ENCODE data around the gene VAX1. TPM values are rescaled to one million over a fixed set of nuclear protein-coding genes. Genes with fewer than 3 reads are reported as not detected.

VAX1 gene
- total RNA-seq, 1 donor from 2014 or later: not detected

DNA sequence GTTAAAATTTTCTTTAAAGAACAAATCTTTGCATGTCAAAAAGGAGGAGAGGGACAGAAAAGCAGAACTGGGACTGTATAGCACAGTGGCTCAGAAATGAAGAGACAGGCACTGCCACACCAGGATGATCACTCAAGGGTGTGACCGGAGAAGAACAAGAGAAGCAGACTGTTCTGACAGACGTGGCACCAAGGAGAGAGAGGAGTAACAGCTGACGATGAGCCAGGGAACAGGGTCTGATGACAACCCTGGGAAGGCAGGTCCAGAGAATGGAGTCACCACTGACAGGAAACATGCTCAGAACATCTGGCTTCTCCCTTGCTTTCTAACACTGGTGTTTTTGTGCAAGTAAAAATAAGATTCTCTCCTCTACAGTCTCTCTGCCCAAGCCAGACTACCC is 14.6 kb upstream of the VAX1 start:
- Mint-ChIP-seq H3K36me3 (no peaks in the 10 kb centered on the region), H3K27ac (no peak overlapping the region), H3K4me3 (no peak overlapping the region), H3K27me3 (ENCODE audit: low read depth) (peaks cover 95% of the 10 kb centered on the region), H3K4me1 (no peaks in the 10 kb centered on the region), H3K9me3 (no peaks in the 10 kb centered on the region)
- DNase-seq (ENCODE audit: low spot score in 2 of 2, unreplicated experiment in 2 of 2): no peak
- TF ChIP-seq, protein P1, sequence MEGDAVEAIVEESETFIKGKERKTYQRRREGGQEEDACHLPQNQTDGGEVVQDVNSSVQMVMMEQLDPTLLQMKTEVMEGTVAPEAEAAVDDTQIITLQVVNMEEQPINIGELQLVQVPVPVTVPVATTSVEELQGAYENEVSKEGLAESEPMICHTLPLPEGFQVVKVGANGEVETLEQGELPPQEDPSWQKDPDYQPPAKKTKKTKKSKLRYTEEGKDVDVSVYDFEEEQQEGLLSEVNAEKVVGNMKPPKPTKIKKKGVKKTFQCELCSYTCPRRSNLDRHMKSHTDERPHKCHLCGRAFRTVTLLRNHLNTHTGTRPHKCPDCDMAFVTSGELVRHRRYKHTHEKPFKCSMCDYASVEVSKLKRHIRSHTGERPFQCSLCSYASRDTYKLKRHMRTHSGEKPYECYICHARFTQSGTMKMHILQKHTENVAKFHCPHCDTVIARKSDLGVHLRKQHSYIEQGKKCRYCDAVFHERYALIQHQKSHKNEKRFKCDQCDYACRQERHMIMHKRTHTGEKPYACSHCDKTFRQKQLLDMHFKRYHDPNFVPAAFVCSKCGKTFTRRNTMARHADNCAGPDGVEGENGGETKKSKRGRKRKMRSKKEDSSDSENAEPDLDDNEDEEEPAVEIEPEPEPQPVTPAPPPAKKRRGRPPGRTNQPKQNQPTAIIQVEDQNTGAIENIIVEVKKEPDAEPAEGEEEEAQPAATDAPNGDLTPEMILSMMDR (IDR thresholded peaks at IDR 0.05; ENCODE audit: unreplicated experiment): no peak

DNA sequence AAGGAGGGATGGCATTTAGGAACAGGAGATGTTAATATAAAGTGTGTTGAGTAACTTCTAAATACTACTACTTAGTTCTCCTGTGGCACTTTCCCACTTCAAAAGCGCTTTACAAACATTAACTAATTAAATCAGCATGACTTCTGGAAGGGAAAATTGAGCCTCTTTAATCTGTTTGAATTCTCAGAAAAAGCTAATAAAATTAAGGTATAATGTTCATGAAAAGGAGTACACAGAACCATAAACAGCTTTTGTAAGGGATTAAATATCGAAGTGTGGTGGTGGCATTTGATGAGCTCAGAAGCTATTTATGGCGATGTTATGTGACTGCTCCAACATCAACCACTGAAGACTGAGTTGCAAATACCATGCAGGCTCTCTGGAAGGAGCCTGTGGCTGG is 10.2 kb upstream of the VAX1 start:
- peaks cover 5% of the 10 kb centered on the region for H3K9me3 Mint-ChIP-seq
- TF ChIP-seq, protein P1 (IDR thresholded peaks at IDR 0.05; ENCODE audit: unreplicated experiment): no peak
- H3K36me3 Mint-ChIP-seq: no peaks in the 10 kb centered on the region
- no peaks in the 10 kb centered on the region for H3K4me1 Mint-ChIP-seq
- H3K27ac Mint-ChIP-seq: no peak overlapping the region
- peaks cover 95% of the 10 kb centered on the region for H3K27me3 Mint-ChIP-seq (ENCODE audit: low read depth)
- no peak overlapping the region for H3K4me3 Mint-ChIP-seq
- no peak for DNase-seq (ENCODE audit: low spot score in 2 of 2, unreplicated experiment in 2 of 2)

DNA sequence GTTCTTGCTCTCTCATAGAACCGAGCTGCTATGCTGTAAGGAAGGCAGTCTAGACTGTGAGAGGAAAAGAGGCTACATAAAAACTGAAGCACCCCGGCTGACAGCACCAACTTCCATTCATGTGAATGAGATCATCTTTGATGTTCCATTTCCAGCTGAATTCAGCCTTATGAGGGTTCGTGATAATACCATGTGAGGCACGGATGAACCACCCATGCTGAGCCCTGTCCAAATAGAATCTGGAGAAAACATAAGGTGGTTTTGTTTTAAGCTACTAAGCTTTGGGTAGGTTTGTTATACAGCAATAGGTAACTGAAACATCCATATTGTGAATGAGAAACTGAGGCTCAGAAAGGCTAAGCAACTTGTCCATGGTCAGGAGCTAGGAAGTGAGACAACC is 6.9 kb upstream of the VAX1 start:
- TF ChIP-seq, protein P1 (IDR thresholded peaks at IDR 0.05; ENCODE audit: unreplicated experiment): no peak
- no peak overlapping the region for H3K4me3 Mint-ChIP-seq
- no peak overlapping the region for H3K27ac Mint-ChIP-seq
- no peak for DNase-seq (ENCODE audit: low spot score in 2 of 2, unreplicated experiment in 2 of 2)
- H3K36me3 Mint-ChIP-seq: no peaks in the 10 kb centered on the region
- H3K27me3 Mint-ChIP-seq (ENCODE audit: low read depth): peaks cover 100% of the 10 kb centered on the region
- peaks cover 5% of the 10 kb centered on the region for H3K9me3 Mint-ChIP-seq
- H3K4me1 Mint-ChIP-seq: no peaks in the 10 kb centered on the region

DNA sequence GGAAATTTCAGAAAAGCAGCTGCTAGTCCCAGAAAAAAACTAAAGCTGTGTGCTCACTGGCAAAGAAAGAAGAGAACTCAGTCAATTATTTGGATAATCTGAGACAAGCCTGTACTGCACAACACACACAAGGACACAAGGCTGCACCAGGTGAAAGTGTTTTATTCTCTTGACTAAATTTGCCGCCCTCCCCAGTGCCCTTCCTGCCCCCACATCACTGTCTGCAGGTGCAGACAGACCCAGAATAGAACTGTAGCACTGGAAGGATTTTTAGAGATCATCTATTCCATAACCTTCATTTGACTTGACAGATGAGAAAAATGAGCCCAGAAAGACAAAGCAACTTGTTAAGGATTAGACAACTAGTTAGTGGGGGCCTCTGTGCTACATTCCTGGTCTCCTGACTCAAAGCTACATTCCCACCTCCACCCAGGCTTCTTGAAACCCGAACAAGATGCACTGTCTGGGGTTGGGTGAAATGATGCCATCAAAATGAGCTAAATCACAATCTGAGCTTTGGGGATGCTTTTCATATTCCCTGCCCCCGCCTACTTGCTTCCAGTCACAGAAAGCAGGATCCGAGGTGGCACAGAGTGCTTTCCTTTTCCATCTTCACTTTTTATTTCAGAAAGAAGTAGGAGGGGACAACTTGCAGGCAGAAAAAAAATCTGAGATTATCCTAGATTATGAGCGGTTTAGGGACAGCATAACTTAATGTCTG is 5.2 kb upstream of the VAX1 start:
- Mint-ChIP-seq H3K9me3 (peaks cover 5% of the 10 kb centered on the region), H3K36me3 (no peaks in the 10 kb centered on the region), H3K4me3 (no peak overlapping the region), H3K4me1 (peaks cover 9% of the 10 kb centered on the region), H3K27ac (no peak overlapping the region), H3K27me3 (ENCODE audit: low read depth) (peaks cover 97% of the 10 kb centered on the region)
- TF ChIP-seq, protein P1 (IDR thresholded peaks at IDR 0.05; ENCODE audit: unreplicated experiment): no peak
- DNase-seq (ENCODE audit: low spot score in 2 of 2, unreplicated experiment in 2 of 2): no peak

DNA sequence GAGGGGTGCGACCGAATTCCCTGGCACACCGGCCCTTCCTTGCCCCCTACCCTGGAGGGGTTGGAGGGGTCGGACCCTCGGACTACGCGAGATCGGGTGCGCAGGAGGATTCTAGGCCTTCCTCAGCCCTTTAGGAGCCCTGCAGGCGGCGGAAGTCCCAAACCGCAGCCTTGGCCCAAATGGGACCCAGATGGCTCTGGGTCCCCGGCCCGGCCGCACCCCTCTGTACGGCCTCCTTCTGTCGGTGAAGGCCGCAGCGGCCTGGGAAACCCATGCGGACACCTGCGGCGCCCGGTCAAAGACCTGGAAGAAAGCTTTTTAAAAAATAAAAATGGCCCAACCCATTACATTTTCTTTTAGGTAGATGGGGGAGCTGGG is 2.4 kb upstream of the VAX1 start:
- Mint-ChIP-seq H3K36me3 (no peaks in the 10 kb centered on the region), H3K4me3 (no peak overlapping the region), H3K4me1 (peaks cover 17% of the 10 kb centered on the region), H3K27ac (no peak overlapping the region), H3K9me3 (peaks cover 5% of the 10 kb centered on the region), H3K27me3 (ENCODE audit: low read depth) (peaks cover 93% of the 10 kb centered on the region)
- TF ChIP-seq, protein P1 (IDR thresholded peaks at IDR 0.05; ENCODE audit: unreplicated experiment): no peak
- no peak for DNase-seq (ENCODE audit: low spot score in 2 of 2, unreplicated experiment in 2 of 2)

All from mesothelial cell of epicardium (in vitro differentiated cells).